Spleen (tissue), 11 donors: Measurements from ENCODE around the gene MAN1C1. TPM values are rescaled to one million over a fixed set of nuclear protein-coding genes. Genes with fewer than 3 reads are reported as not detected.

Experiments
- DNase-seq: peaks from one replicate; pipeline ENCODE4 v3.0.0-alpha.2; 2020
- H3K27ac ChIP-seq, 8 donors: fragments of 200-600 bp; sonication (generic) in 7 of 8; 1 replicate in 4 of 8; 2 replicates in 4 of 8; pipeline versions ENCODE4 v1.5.0 to v1.8.0; 2016 to 2021; ENCODE audit warnings: inconsistent platforms in 4 of 8, mild to moderate bottlenecking in 4 of 8, moderate library complexity in 1 of 8
- H3K27me3 ChIP-seq, 7 donors: fragments of 200-600 bp; sonication (generic) in 6 of 7; replicated peaks in 1 of 7; 1 replicate in 4 of 7; 2 replicates in 3 of 7; pipeline versions ENCODE4 v1.5.0 to v1.8.0; 2016 to 2021; ENCODE audit warnings: inconsistent platforms in 3 of 7, mild to moderate bottlenecking in 1 of 7
- H3K36me3 ChIP-seq, 6 donors: fragments of 200-600 bp; sonication (generic) in 5 of 6; 1 replicate in 4 of 6; 2 replicates in 2 of 6; pipeline versions ENCODE4 v1.5.0 to v1.8.0; 2016 to 2021; ENCODE audit warnings: inconsistent platforms in 2 of 6
- H3K4me1 ChIP-seq, 6 donors: fragments of 200-600 bp; sonication (generic) in 5 of 6; 1 replicate in 3 of 6; 2 replicates in 3 of 6; pipeline versions ENCODE4 v1.5.0 to v1.8.0; 2016 to 2021; ENCODE audit warnings: inconsistent platforms in 3 of 6
- H3K4me3 ChIP-seq, 8 donors: fragments of 200-600 bp; sonication (generic) in 7 of 8; 1 replicate in 4 of 8; 2 replicates in 4 of 8; pipeline versions ENCODE4 v1.5.0 to v1.8.0; 2016 to 2021; ENCODE audit warnings: inconsistent platforms in 4 of 8, mild to moderate bottlenecking in 4 of 8, moderate library complexity in 2 of 8
- H3K9me3 ChIP-seq, 8 donors: fragments of 200-600 bp; sonication (generic) in 7 of 8; 1 replicate in 4 of 8; 2 replicates in 4 of 8; pipeline versions ENCODE4 v1.5.0 to v1.8.0; 2016 to 2021; ENCODE audit warnings: inconsistent platforms in 4 of 8
- CTCF ChIP-seq, 11 experiments: fragments of 200-600 bp in 7 of 11; fragments of 450-650 bp in 4 of 11; sonication (generic) in 4 of 11; IDR thresholded peaks in 8 of 11; conservative IDR thresholded peaks in 3 of 11; 1 replicate in 7 of 11; 2 replicates in 4 of 11; pipeline versions ENCODE4 v1.4.0 to v1.8.0; 2016 to 2021; ENCODE audit warnings: antibody characterized with exemption in 11 of 11, inconsistent platforms in 4 of 11, mild to moderate bottlenecking in 1 of 11
- POLR2A ChIP-seq, 3 donors: fragments of 450-650 bp; IDR thresholded peaks; one replicate each; pipeline ENCODE4 v1.5.1; 2017; ENCODE audit warnings: antibody characterized with exemption in 3 of 3, mild to moderate bottlenecking in 1 of 3
- POLR2AphosphoS5 ChIP-seq, 3 donors: sonication (generic); formaldehyde crosslinking; IDR thresholded peaks; one replicate each; pipeline ENCODE4 v1.5.1; 2017; ENCODE audit warnings: antibody characterized with exemption in 3 of 3
- WGBS, 5 donors: extraction: QIAGEN DNeasy Blood & Tissue Kit in 3 of 5; methylation state at CpG; one replicate each; pipeline versions ENCODE4 v1.1.5 to v1.1.7; 2013 to 2018; 5-methylcytosine and 5-hydroxymethylcytosine counted together
- intact Hi-C: fragments of 100-400 bp; cut with DNase I; formaldehyde crosslinking; loops from one replicate; pipeline ENCODE4 v1.15.0; 2023; ENCODE audit warnings: low total_unique reads
- polyA plus RNA-seq, 3 donors: library from polyadenylated mRNA; stranded (reverse); fragments of 200-250 nt; gene quantifications; one replicate each; pipeline ENCODE4 v1.2.1, GENCODE V29; 2013
- total RNA-seq, 7 donors: library from RNA; depleted of rRNA in 3 of 7; stranded (reverse); fragments of >200 nt in 3 of 7; fragmentation: NEBNext Ultra II Directional in 4 of 7; extraction: Animal tissue kit (Norgen Biotek cat#: 25700) in 4 of 7; gene quantifications; one replicate each; pipeline versions ENCODE4 v1.1.0 to v1.2.1, GENCODE V29; 2016 to 2021
- donor health status: healthy with polysubstance abuse.
- donor health status: DM: no; HTN: no; CAD: no; lungs with moderate emphysema.
- donor health status: DM: no; HTN: no; CAD: no.
- donor health status: Bipolar disorder and iron deficiency.
- donor health status: healthy.
- donor health status: DM: no; HTN: no; CAD: no.
- donor health status: DM: yes; HTN: yes; CAD: no.

The MAN1C1 gene
- total and polyA plus RNA-seq, 10 donors: 4.6 to 54.3 (median 41.1) TPM

- H3K9me3 ChIP-seq: no peaks in the 10 kb centered on the region
- no peaks in the 10 kb centered on the region for H3K27me3 ChIP-seq
- no peak for DNase-seq
- H3K27ac ChIP-seq: peak overlapping the region in 2 of 8 donors; percentile 5 to 18
- intact Hi-C loops: loop anchor here (10.0 kb wide), 1 partner anchor 285 kb away; no protein-coding TSS in a partner anchor
- WGBS, 5 donors: 55 to 65% (median 63%) methylated on average over 10 to 18 of the region's 18 CpGs
- TF ChIP-seq CTCF (IDR thresholded peaks at IDR 0.05 in 8 of 11, conservative IDR thresholded peaks at IDR 0.05 in 3 of 11): no peak
- TF ChIP-seq POLR2AphosphoS5 (IDR thresholded peaks at IDR 0.05): peak in 2 of 3 donors; percentile 34 to 45
- H3K36me3 ChIP-seq: peaks cover 0 to 92% (median 27%) of the 10 kb centered on the region in 6 donors
- peaks cover 16 to 72% (median 62%) of the 10 kb centered on the region in 6 donors for H3K4me1 ChIP-seq
- H3K4me3 ChIP-seq: peak overlapping the region in 1 of 8 donors; percentile 7
Observed at GRCh38 chr1:25809283-25809926, 192.8 kb downstream of the MAN1C1 start.

GRCh38 chr1:25809929-25810328, 193.3 kb downstream of the MAN1C1 start:
- Histone ChIP-seq H3K9me3 (no peaks in the 10 kb centered on the region), H3K27ac (peak overlapping the region in 3 of 8 donors; percentile 5 to 18 (median 7)), H3K4me3 (no peak overlapping the region), H3K36me3 (peaks cover 0 to 95% (median 33%) of the 10 kb centered on the region in 6 donors), H3K27me3 (no peaks in the 10 kb centered on the region), H3K4me1 (peaks cover 16 to 67% (median 57%) of the 10 kb centered on the region in 6 donors)
- WGBS, 5 donors: 78 to 86% (median 79%) methylated on average over 6 to 7 of the region's 7 CpGs
- peak in 1 of 3 donors; percentile 4 for TF ChIP-seq POLR2AphosphoS5 (IDR thresholded peaks at IDR 0.05)
- TF ChIP-seq CTCF (IDR thresholded peaks at IDR 0.05 in 8 of 11, conservative IDR thresholded peaks at IDR 0.05 in 3 of 11): no peak
- no peak for TF ChIP-seq POLR2A (IDR thresholded peaks at IDR 0.05)
- intact Hi-C loops: loop anchor here (10.0 kb wide), 1 partner anchor 285 kb away; no protein-coding TSS in a partner anchor
- no peak for DNase-seq

DNA sequence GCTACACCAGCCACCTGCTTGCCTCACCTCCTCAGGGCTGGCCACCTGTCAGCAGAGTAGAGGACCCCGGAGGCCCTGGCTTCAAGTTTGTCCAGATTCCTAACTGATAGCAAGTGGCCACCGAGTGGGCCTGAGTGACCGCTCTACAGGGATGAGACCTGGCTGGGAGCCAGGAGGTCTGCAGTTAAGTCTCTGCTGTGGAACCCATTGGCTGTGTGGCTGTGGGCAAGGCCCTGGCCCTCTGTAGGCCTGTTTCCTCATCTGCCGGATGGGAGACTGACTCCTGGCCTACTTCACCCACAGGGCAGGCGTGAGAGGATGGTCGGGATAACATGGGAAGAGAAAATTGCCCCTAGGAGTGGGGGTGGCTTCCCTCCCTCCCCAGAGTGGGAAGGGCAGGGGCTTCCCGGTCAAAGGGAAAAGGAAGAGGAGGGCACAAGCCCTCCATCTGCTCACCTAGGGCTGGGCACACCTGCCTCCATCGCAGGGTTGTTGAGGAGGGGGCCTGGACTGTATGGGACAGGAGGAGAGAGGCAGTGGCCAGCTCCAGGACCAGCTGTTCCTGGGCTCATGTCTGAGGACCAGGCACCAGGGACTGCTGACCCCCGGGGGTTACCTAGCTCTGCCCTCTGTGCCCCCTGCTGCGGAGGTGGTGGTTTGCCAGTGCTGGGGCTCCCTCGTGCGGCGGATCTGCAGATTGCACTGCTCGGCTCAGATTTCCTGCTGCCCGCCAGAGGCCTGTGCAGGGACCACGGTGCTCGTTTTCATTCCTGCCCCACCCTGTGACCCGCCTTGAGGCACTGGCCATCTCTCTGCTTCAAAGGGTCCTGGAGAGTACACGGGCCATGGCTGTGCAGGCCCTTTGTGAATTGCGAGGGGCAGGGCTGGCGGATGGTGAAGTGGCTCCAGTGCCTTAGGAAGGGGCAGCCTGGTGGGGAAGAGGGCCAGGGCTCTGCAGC, 194.0 kb downstream of the MAN1C1 start:
- WGBS, 5 donors: 35 to 46% (median 37%) methylated on average over 10 to 21 of the region's 21 CpGs

More for the DNA sequence above, 194.0 kb downstream of the MAN1C1 start:
- Histone ChIP-seq H3K4me1 (peaks cover 13 to 60% (median 50%) of the 10 kb centered on the region in 6 donors), H3K9me3 (no peaks in the 10 kb centered on the region), H3K27ac (peak overlapping the region in 3 of 8 donors; percentile 5 to 18 (median 7)), H3K4me3 (no peak overlapping the region), H3K36me3 (peaks cover 0 to 95% (median 37%) of the 10 kb centered on the region in 6 donors), H3K27me3 (no peaks in the 10 kb centered on the region)
- TF ChIP-seq POLR2AphosphoS5 (IDR thresholded peaks at IDR 0.05) (peak; percentile 34 to 65 (median 50)), POLR2A (IDR thresholded peaks at IDR 0.05) (no peak), CTCF (IDR thresholded peaks at IDR 0.05 in 8 of 11, conservative IDR thresholded peaks at IDR 0.05 in 3 of 11) (peak; percentile 88 to 97 (median 94))
- peak; percentile 93 for DNase-seq
- intact Hi-C loops: no loop called here
